ENCODE measurements around the gene GUSB. TPM values are rescaled to one million over a fixed set of nuclear protein-coding genes. Genes with fewer than 3 reads are reported as not detected.

GUSB gene
- total and polyA plus RNA-seq, 2 of the 4 experiments (the other 2 are of a cell fraction), result 12.9 to 47.7 TPM

GRCh38 chr7:66013938-66014337 lies 31.9 kb upstream of the GUSB start:
- no peak overlapping the region for H2BK5ac ChIP-seq (ENCODE audit: low read depth, low read length, poor library complexity, severe bottlenecking)
- no peak overlapping the region for H2BK20ac ChIP-seq (ENCODE audit: low read depth, low read length)
- no peak overlapping the region for H3K4me3 ChIP-seq (ENCODE audit: insufficient read depth, low read depth, low read length)
- ATAC-seq (ENCODE audit: low read depth), result peak; percentile 96
- no peak overlapping the region for H3K27ac ChIP-seq (ENCODE audit: insufficient read depth, low read length)
- DNase-seq, result peak; percentile 62
- no peak overlapping the region for H2AK9ac ChIP-seq (replicated peaks; ENCODE audit: low read depth, low read length, poor library complexity)
- H4K20me1 ChIP-seq (ENCODE audit: insufficient read depth, low read length), result no peaks in the 10 kb centered on the region
- no peaks in the 10 kb centered on the region for H3K36me3 ChIP-seq (ENCODE audit: control insufficient read depth, insufficient read depth, low read length)
- H3K4ac ChIP-seq (ENCODE audit: low read depth, low read length), result no peak overlapping the region
- H3K9me3 ChIP-seq (ENCODE audit: control insufficient read depth, insufficient read depth, low read length), result no peaks in the 10 kb centered on the region
- no TSS peak for BruUV-seq (replicated peaks)
- H3K4me1 ChIP-seq (ENCODE audit: control insufficient read depth, insufficient read depth, low read length), result 0 out of 2 replicates have a peak, but pooled peaks cover 4% of the 10 kb centered on the region
- H2AFZ ChIP-seq (replicated peaks; ENCODE audit: low read length, poor library complexity), result peak overlapping the region; percentile 34
- no peaks in the 10 kb centered on the region for H3K27me3 ChIP-seq (ENCODE audit: control insufficient read depth, insufficient read depth, low read length)
- no peak overlapping the region for H2AK5ac ChIP-seq (ENCODE audit: low read depth, low read length)
- H3K18ac ChIP-seq (ENCODE audit: low read depth, low read length), result no peak overlapping the region
- POLR2A ChIA-PET (ENCODE audit: unreplicated experiment), result no interaction called here
- H3K9me1 ChIP-seq (ENCODE audit: insufficient read depth, low read length), result no peaks in the 10 kb centered on the region
- TF ChIP-seq SMC3 (IDR thresholded peaks at IDR 0.05; ENCODE audit: low read depth, low read length), result peak; percentile 67
- TF ChIP-seq CTCF (conservative IDR thresholded peaks at IDR 0.05; ENCODE audit: low read depth, low read length), result peak; percentile 69
- no peak for TF ChIP-seq RCOR1 (IDR thresholded peaks at IDR 0.05; ENCODE audit: insufficient replicate concordance, low read length)
- no peak for TF ChIP-seq CHD1 (IDR thresholded peaks at IDR 0.05; ENCODE audit: low read depth, low read length)
- peak; percentile 74 for TF ChIP-seq RAD21 (IDR thresholded peaks at IDR 0.05; ENCODE audit: low read length)
- TF ChIP-seq NFE2L2 (IDR thresholded peaks at IDR 0.05; ENCODE audit: low read depth, low read length), result no peak
- TF ChIP-seq MXI1 (IDR thresholded peaks at IDR 0.05; ENCODE audit: borderline replicate concordance, low read depth, low read length), result no peak
- TF ChIP-seq POLR2A (IDR thresholded peaks at IDR 0.05; ENCODE audit: low read depth, low read length), result no peak
- no peak for TF ChIP-seq ELK1 (IDR thresholded peaks at IDR 0.05; ENCODE audit: borderline replicate concordance, low read depth, low read length)
- TF ChIP-seq BHLHE40 (IDR thresholded peaks at IDR 0.05; ENCODE audit: low read depth, low read length), result no peak
- TF ChIP-seq RFX5 (IDR thresholded peaks at IDR 0.05; ENCODE audit: low read depth, low read length), result no peak
- TF ChIP-seq USF2 (IDR thresholded peaks at IDR 0.05; ENCODE audit: low read depth, low read length), result no peak
- no peak for TF ChIP-seq FOS (IDR thresholded peaks at IDR 0.05; ENCODE audit: low read depth, low read length)
- TF ChIP-seq MAFK (IDR thresholded peaks at IDR 0.05; ENCODE audit: low read depth, low read length), result no peak
- no peak for TF ChIP-seq MAZ (IDR thresholded peaks at IDR 0.05; ENCODE audit: borderline replicate concordance, low read depth, low read length)
- no peak for TF ChIP-seq CEBPB (IDR thresholded peaks at IDR 0.05; ENCODE audit: low read depth, low read length)
- no peak overlapping the region for H3K56ac ChIP-seq (ENCODE audit: extremely low read depth, insufficient read depth, low read length)
- intact Hi-C loops (cut with micrococcal nuclease) (loop anchor here (1.0 kb wide), 1 partner anchor 292 kb away; no protein-coding TSS in a partner anchor), dilution Hi-C loops (cut with HindIII; ENCODE audit: low sequenced_read_pairs, unreplicated experiment) (no loop called here), in situ Hi-C loops (cut with MboI; ENCODE audit: low sequenced_read_pairs) (no loop called here)
- CTCF ChIA-PET, result interaction anchor here (1.2 to 1.3 kb wide), 2 partner anchors 11 to 17 kb away, joined by 3 read pairs; no protein-coding TSS in a partner anchor
- no peak overlapping the region for H3K4me2 ChIP-seq (ENCODE audit: low read depth, low read length)
- no peak overlapping the region for H2BK15ac ChIP-seq (ENCODE audit: low read depth, low read length)
- no peak overlapping the region for H4K5ac ChIP-seq (ENCODE audit: low read depth, low read length)
- H4K91ac ChIP-seq (ENCODE audit: insufficient read depth, low read depth, low read length), result no peak overlapping the region
- H4K8ac ChIP-seq (ENCODE audit: low read depth in 2 of 2, low read length in 2 of 2), result no peak overlapping the region
- no peak overlapping the region for H2BK120ac ChIP-seq (ENCODE audit: low read depth, low read length)
- H3K14ac ChIP-seq (replicated peaks; ENCODE audit: low read depth, low read length), result no peak overlapping the region
- no peak overlapping the region for H3K9ac ChIP-seq (ENCODE audit: low read depth, low read length)
- H3K23ac ChIP-seq (ENCODE audit: low read depth, low read length), result no peak overlapping the region
- no peaks in the 10 kb centered on the region for H3K79me1 ChIP-seq (ENCODE audit: low read depth in 1 of 2, low read length in 2 of 2)
- WGBS, 2 experiments (ENCODE audit: extremely low coverage in 2 of 2, insufficient read length in 1 of 2), result 33% methylated on average over 1 of the region's 5 CpGs; no CpG with 5 or more reads in 1 of the 2 experiments

Data from IMR-90 (cell line).